NCI-H748 (cell line): ENCODE results near the gene ARMC10.
A peak's percentile ranks its signal among the peaks of the same experiment; 100 is the strongest.
"Not testable (repeated sequence)": the region's sequence is repeated elsewhere in the genome, so short reads cannot be mapped to it uniquely, and the experiment has no call there.

Experiments
- DNase-seq: peaks from one replicate; lab custom pipeline; 2025; ENCODE audit not compliant: unreplicated experiment; lab: John Stamatoyannopoulos, UW

Gene ARMC10

DNA sequence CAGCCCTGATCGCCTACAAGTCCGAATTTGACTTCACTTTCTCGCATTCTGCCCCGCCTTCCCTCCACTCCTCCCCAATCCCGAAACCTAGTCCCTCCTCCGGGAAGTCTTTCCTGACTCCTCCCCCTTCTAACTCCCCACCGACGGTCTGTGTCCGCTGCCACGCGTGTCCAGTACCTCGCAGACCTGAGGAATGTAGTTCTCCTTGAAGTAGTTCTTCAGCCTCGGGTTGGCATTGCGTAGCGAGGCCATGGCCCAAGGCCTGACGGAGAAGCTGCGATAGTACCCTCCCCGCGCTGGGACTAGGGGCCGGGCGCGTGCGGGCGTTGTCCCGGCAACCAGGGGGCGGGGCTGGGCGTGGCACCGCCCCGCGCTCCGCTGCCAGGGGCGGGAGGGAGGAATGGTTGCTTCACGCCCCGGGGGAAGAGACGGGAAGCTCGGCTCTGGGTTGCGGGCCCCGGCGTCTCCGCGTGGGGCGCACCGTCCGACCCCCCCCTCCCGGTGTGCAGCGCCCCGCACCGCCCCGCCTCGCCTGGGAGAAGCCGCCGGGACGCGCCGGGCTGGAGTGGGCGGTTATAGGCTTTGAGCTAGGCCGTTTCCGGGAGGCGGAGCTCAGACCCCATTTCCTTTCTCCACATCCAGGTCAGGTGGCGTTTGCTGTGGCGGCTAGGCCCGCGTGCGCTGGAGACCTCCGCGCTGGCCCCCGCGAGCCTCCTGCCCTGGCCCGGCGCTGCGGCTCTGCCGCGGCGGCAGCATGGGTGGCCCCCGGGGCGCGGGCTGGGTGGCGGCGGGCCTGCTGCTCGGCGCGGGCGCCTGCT, at the start of gene ARMC10, which contains the start of gene FBXL13:
Gene ARMC10, plus strand, starts transcription at position 622 of the 818 bp plus-strand sequence. Its CDS starts 133 bp downstream, at position 755.
Gene FBXL13, minus strand, starts transcription at position 278 of the 818 bp plus-strand sequence.
- peak; percentile 93 for DNase-seq

GRCh38 chr7:103025341-103025740, 49.6 kb upstream of the ARMC10 start:
- no peak for DNase-seq

GRCh38 chr7:103031024-103031423, 43.9 kb upstream of the ARMC10 start:
- no peak for DNase-seq

- DNase-seq = no peak
Observed at GRCh38 chr7:103031781-103032180, 43.2 kb upstream of the ARMC10 start.

- not testable (repeated sequence) for DNase-seq
Observed at GRCh38 chr7:103034318-103034717, 40.6 kb upstream of the ARMC10 start.

GRCh38 chr7:103037476-103037822, 37.5 kb upstream of the ARMC10 start:
- no peak for DNase-seq

DNA sequence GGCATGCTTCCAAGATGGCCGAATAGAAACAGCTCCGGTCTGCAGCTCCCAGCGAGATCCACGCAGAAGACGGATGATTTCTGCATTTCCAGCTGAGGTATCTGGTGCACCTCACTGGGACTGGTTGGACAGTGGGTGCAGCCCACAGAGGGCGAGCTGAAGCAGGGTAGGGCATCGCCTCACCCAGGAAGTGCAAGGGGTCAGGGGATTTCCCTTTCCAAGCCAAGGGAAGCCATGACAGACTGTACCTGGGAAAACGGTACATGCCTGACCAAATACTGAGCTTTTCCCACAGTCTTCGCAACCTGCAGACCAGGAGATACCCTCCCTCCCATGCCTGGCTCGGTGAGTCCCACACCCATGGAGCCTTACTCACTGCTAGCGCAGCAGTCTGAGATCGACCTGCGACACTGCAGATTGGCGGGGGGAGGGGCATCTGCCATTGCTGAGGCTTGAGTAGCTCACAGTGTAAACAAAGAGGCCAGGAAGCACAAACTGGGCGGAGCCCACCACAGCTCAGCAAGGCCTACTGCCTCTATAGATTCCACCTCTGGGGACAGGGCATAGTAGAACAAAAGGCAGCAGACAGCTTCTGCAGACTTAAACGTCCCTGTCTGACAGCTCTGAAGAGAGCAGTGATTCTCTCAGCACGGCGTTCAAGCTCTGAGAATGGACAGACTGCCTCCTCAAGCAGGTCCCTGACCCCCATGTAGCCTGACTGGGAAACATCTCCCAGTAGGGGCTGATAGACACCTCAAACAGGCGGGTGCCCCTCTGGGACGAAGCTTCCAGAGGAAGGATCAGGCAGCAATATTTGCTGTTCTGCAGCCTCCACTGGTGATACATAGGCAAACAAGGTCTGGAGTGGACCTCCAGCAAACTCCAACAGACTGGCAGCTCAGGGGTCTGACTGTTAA, 36.9 kb upstream of the ARMC10 start:
- peak; percentile 88 for DNase-seq

DNA sequence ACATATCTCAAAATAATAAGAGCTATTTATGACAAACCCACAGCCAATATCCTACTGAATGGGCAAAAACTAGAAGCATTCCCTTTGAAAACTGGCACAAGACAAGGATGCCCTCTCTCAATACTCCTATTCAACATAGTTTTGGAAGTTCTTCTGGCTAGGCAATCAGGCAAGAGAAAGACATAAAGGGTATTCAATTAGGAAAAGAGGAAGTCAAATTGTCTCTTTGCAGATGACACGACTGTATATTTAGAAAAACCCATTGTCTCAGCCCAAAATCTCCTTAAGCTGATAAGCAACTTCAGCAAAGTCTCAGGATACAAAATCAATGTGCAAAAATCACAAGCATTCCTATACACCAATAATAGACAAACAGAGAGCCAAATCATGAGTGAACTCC, 33.1 kb upstream of the ARMC10 start:
- not testable (repeated sequence) for DNase-seq

DNA sequence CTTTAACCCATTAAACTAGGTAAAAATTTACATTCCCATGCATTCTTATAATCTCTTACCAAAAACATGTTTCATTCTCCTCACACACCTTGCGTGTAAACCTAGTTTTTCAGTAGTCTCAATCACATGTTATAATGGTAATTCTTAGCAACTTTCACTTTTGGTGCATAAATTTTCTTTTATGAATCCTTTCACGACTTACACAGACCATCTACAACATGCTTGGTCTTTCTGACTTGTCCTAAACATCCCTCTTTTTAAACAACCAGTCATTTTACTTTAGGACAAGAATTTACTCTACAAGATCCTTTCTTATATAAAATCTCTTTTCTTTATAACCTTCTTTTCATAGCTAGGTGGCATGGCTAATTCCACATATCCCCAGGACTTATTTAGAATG, 26.1 kb upstream of the ARMC10 start:
- no peak for DNase-seq

DNA sequence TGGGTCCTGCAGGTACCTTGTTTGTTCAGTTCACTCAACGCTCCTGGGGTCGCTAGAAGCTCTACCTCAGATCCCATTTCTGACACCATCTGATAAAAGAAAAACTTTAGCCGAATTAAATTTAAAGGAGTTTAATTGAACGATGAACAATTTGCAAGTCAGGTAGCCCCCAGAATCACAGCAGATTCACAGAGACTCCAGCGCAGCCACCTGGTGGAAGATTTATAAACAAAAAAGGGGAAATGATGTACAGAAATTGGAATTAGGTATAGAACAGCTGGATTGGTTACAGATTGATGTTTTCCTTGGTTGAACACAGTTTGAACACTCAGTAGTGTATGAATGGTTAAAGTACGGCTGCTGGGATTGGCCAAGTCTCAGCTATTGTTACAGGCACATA, 23.4 kb upstream of the ARMC10 start:
- no peak for DNase-seq

- DNase-seq = not testable (repeated sequence)
Observed at GRCh38 chr7:103056006-103056405, 18.9 kb upstream of the ARMC10 start.

GRCh38 chr7:103058122-103058521, 16.8 kb upstream of the ARMC10 start:
- no peak for DNase-seq

DNA sequence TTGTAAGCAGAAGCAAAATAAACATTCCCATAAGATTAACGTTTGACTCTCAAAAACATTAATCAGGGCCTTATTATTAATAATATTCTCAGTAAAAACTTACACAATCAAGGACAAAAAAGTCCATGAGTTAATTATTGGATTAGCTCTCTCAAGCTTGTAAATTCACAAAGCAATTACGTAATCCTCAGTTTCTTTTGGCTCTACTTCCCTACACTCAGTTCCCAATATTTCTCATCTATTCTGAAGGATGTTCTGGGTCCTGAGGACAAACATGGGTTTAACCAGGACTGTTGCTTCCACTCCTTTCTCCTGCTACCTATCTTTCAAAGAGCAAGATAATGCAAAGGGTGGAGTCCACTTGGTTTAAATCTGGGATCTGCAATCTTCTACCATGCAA, 15.5 kb upstream of the ARMC10 start:
- DNase-seq = no peak

- no peak for DNase-seq
Observed at GRCh38 chr7:103063895-103064294, 11.0 kb upstream of the ARMC10 start.

DNA sequence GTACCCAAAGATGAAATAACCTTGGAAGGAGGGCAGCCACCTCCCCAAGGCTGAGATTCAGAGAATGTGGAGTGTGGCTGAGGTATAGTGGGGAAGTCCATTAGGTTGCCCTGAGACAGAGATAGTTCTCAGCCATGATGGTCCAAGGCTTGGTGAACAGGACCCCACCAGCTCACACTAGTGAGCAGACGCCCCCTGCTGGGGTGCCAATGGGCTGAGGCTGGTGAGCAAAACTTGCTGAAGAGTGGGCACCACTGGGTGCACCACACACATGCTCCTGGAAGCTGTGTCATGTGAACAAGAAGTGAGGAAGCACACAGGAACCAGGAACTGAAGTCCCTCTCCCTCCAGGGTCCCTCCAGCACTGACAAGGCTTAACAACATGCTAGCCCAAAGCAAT, 9.3 kb upstream of the ARMC10 start:
- peak; percentile 52 for DNase-seq

GRCh38 chr7:103068414-103069403, 6.2 kb upstream of the ARMC10 start:
- DNase-seq = no peak

- DNase-seq = no peak
Observed at GRCh38 chr7:103071000-103071399, 3.9 kb upstream of the ARMC10 start.

- peak; percentile 49 for DNase-seq
Observed at GRCh38 chr7:103073989-103074518, 886 bp upstream of the ARMC10 start.

GRCh38 chr7:103075337-103075918, 488 bp downstream of the ARMC10 start:
- peak; percentile 76 for DNase-seq

DNA sequence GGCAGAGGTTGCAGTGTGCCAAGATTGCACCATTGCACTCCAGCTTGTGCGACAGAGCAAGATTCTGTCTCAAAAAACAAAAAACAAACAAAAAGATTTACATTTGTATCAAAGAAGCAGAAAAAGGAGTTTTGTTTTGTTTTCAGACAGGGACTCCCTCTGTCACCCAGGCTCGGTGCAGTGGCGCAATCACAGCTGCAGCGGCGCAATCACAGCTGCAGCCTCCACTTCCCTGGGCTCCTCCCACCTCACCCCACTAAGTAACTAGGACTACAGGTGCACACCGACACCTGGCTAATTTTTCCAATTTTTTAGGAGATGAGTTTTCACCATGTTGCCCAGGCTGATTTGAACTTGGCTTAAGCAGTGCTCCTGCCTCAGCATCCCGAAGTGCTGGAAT, 1.8 kb downstream of the ARMC10 start:
- DNase-seq = no peak
